ENCODE data around the gene EIF4E2.

EIF4E2 gene

GRCh38 chr2:232584238-232584637 is 33.7 kb downstream of the EIF4E2 start:
- no peak overlapping the region for H3K4me3 ChIP-seq (ENCODE audit: control insufficient read depth, low read depth, low read length)
- TF ChIP-seq, protein P1, sequence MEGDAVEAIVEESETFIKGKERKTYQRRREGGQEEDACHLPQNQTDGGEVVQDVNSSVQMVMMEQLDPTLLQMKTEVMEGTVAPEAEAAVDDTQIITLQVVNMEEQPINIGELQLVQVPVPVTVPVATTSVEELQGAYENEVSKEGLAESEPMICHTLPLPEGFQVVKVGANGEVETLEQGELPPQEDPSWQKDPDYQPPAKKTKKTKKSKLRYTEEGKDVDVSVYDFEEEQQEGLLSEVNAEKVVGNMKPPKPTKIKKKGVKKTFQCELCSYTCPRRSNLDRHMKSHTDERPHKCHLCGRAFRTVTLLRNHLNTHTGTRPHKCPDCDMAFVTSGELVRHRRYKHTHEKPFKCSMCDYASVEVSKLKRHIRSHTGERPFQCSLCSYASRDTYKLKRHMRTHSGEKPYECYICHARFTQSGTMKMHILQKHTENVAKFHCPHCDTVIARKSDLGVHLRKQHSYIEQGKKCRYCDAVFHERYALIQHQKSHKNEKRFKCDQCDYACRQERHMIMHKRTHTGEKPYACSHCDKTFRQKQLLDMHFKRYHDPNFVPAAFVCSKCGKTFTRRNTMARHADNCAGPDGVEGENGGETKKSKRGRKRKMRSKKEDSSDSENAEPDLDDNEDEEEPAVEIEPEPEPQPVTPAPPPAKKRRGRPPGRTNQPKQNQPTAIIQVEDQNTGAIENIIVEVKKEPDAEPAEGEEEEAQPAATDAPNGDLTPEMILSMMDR (conservative IDR thresholded peaks at IDR 0.05; ENCODE audit: control insufficient read depth, insufficient read depth, low read depth, low read length), result no peak
- no peak for DNase-seq (ENCODE audit: low read depth)

DNA sequence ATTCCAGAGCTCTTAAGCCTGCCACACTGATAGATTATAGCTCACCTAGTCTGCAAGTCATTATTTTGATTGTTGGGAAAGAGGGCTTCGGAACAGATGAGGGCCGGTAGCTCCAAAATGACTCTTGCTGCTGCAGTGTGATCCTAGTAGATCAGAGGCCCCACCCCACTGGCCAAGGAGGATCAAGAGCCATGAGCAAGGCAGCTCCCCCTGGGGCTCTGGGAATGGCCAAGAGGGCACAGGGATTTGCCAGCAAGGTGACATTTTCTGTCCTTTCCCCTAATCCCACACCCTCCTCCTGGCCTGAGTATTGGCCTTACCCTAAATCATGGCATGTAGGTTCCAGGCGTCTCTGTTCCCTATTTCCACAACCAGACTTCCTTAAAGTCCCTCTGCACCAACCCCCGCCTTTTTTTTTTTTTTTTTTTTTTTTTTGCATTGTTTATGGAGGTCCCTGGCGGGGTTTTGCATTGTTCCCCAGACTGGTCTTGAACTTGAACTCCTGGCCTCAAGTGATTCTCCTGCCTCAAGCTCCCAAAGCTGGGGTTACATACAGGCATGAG is 36.5 kb downstream of the EIF4E2 start:
- DNase-seq (ENCODE audit: low read depth), result no peak
- no peak overlapping the region for H3K4me3 ChIP-seq (ENCODE audit: control insufficient read depth, low read depth, low read length)
- TF ChIP-seq, protein P1 (conservative IDR thresholded peaks at IDR 0.05; ENCODE audit: control insufficient read depth, insufficient read depth, low read depth, low read length), result no peak

- DNase-seq (ENCODE audit: low read depth), result no peak
- TF ChIP-seq, protein P1 (conservative IDR thresholded peaks at IDR 0.05; ENCODE audit: control insufficient read depth, insufficient read depth, low read depth, low read length), result no peak
- H3K4me3 ChIP-seq (ENCODE audit: control insufficient read depth, low read depth, low read length), result no peak overlapping the region
These were observed 37.0 kb downstream of the EIF4E2 start for GRCh38 chr2:232587512-232587911.

GRCh38 chr2:232588031-232588430 is 37.5 kb downstream of the EIF4E2 start:
- no peak for DNase-seq (ENCODE audit: low read depth)
- H3K4me3 ChIP-seq (ENCODE audit: control insufficient read depth, low read depth, low read length), result no peak overlapping the region
- TF ChIP-seq, protein P1 (conservative IDR thresholded peaks at IDR 0.05; ENCODE audit: control insufficient read depth, insufficient read depth, low read depth, low read length), result no peak

GRCh38 chr2:232588680-232589585 is 38.4 kb downstream of the EIF4E2 start:
- no peak overlapping the region for H3K4me3 ChIP-seq (ENCODE audit: control insufficient read depth, low read depth, low read length)
- TF ChIP-seq, protein P1 (conservative IDR thresholded peaks at IDR 0.05; ENCODE audit: control insufficient read depth, insufficient read depth, low read depth, low read length), result no peak
- peak; percentile 81 for DNase-seq (ENCODE audit: low read depth)

GRCh38 chr2:232592772-232593395 is 42.4 kb downstream of the EIF4E2 start:
- TF ChIP-seq, protein P1 (conservative IDR thresholded peaks at IDR 0.05; ENCODE audit: control insufficient read depth, insufficient read depth, low read depth, low read length), result no peak
- peak; percentile 88 for DNase-seq (ENCODE audit: low read depth)
- H3K4me3 ChIP-seq (ENCODE audit: control insufficient read depth, low read depth, low read length), result no peak overlapping the region
